AG04449 (cell line): Measurements from ENCODE around the gene FOXL1.

Experiments used
- CTCF ChIA-PET: fragments of 350-600 bp; formaldehyde crosslinking; extraction: SDS; loops from one replicate; lab custom pipeline; 2021; ENCODE audit warnings: antibody characterized with exemption; lab: Yijun Ruan, JAX
- POLR2A ChIA-PET: fragments of 400-600, 350-600 bp; formaldehyde crosslinking; extraction: SDS; loops from one replicate; lab custom pipeline; 2020; ENCODE audit warnings: antibody characterized with exemption, inconsistent platforms; lab: Yijun Ruan, JAX
- DNase-seq: peaks from one replicate; pipeline ENCODE4 v3.0.0-alpha.2; 2010; ENCODE audit warnings: low read depth, low spot score
- H3K4me3 ChIP-seq: 2 replicates; pipeline ENCODE4 v1.5.1; 2011; ENCODE audit warnings: low read depth, mild to moderate bottlenecking, control low read depth, low read length
- CTCF ChIP-seq: IDR thresholded peaks from one replicate; pipeline ENCODE4 v1.5.1; 2011; ENCODE audit warnings: mild to moderate bottlenecking, moderate library complexity, low read length, control low read depth, inconsistent platforms; ENCODE audit not compliant: insufficient read depth; ENCODE audit errors: missing control alignments

The FOXL1 gene

GRCh38 chr16:86553356-86553755, 25.0 kb upstream of the FOXL1 start:
- ChIA-PET POLR2A (no interaction called here), CTCF (no interaction called here)
- no peak for DNase-seq
- no peak for TF ChIP-seq CTCF
- H3K4me3 ChIP-seq: no peak overlapping the region

- TF ChIP-seq CTCF: no peak
- CTCF ChIA-PET: interaction anchor here (1.7 to 1.9 kb wide), 2 partner anchors 509 to 724 kb away, joined by 5 to 7 read pairs; no protein-coding TSS in a partner anchor
- no peak for DNase-seq
- POLR2A ChIA-PET: no interaction called here
- H3K4me3 ChIP-seq: peak overlapping the region; percentile 96
Observed at GRCh38 chr16:86554599-86554916, 23.8 kb upstream of the FOXL1 start.

DNA sequence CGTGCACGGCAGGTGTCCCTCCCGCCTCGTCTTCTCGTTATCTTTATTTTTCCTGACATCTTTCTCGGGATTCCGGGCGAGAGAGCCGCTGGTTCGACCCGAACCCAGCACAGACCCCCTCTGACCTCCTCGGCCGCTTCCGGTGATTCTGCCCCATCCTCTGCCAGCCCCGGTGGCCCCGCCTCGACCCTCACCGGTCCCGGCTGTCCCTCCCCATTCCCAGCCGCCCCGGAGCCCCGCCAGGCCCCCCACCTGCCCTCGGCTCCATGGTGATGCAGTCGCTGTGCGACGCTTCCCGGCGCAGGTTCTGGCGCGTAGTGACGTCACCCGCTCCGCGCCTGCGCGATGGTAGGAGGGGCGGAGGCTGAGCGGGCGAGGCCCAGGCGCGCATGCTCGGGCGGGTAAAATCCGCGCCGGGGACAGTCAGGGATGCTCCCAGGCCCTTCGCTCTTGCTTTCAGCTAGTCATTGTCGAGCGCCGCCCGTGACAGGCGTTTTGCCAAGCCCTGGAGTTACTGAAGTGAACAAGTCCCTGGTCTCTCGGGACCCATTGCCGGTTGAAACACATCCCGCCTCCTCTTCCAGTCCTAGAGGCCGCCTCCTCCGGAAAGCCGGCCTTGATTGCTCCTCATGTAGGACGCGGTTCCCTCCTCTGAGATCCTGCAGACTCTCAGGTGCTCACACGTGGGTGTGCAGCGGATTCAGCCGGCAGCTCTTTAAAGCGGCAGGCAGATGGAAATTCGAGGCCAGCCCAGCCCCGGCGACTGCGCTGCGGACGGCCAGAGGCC, 23.2 kb upstream of the FOXL1 start, which contains the start of gene MTHFSD:
Gene MTHFSD (minus strand): TSS at position 319 of the 787 bp plus-strand sequence. CDS start 51 bp downstream, at position 268.
- no peak for TF ChIP-seq CTCF
- H3K4me3 ChIP-seq: peak within 1 kb of the TSS; percentile 96
- DNase-seq: no peak
- POLR2A ChIA-PET: interaction anchor here (0.5 kb wide), 1 partner anchor 957 kb away, joined by 4 read pairs; no protein-coding TSS in a partner anchor
- CTCF ChIA-PET: interaction anchor here (1.2 to 1.9 kb wide), 3 partner anchors 505 to 723 kb away, joined by 3 to 7 read pairs (median 5); no protein-coding TSS in a partner anchor

DNA sequence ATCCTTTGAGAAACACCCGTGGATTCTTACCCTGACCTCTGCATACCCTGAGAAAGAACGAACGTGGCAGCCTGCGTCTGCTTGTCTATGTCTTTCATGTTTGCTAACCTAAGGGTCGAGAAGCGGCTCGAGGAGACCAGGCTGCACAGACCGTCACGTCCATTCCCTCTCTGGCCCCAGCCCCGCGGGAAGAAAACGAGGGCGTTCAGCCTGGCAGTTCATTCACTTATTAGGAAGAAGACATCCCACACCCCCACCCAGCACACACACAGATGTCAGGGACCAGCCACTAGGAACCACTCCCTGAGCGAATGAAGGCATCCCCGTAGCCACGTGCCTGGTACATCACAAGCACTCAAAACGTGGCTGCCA, 22.7 kb upstream of the FOXL1 start:
- peak overlapping the region; percentile 96 for H3K4me3 ChIP-seq
- no peak for TF ChIP-seq CTCF
- ChIA-PET CTCF (interaction anchor here (0.9 to 1.9 kb wide), 5 partner anchors 505 to 723 kb away, joined by 3 to 7 read pairs (median 3); no protein-coding TSS in a partner anchor), POLR2A (interaction anchor here (0.5 kb wide), 1 partner anchor 956 kb away, joined by 4 read pairs; no protein-coding TSS in a partner anchor)
- no peak for DNase-seq

DNA sequence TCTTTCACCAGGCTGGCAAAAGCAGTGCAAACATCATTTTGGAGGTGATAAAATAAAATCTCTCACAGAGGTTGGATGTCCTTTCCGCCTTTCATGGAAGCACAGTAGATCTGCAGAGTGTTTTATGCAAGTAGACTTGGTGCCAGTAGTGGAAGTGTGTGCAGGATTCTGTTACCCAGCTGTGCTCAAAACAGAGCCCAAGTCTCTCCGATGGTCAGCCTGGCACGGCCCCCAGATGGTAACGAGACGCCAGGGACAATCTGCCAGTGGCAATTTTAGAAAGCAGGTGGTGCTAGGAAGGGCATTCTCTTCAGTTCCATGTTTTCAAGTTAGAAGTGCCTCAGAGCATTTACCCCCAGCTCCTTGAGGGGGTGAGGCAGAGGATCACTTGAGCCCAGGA, 21.8 kb upstream of the FOXL1 start:
- H3K4me3 ChIP-seq: no peak overlapping the region
- no peak for TF ChIP-seq CTCF
- CTCF ChIA-PET: interaction anchor here (0.6 to 1.9 kb wide), 5 partner anchors 504 to 741 kb away, joined by 3 to 5 read pairs (median 3); no protein-coding TSS in a partner anchor
- no peak for DNase-seq
- POLR2A ChIA-PET: no interaction called here

- no peak overlapping the region for H3K4me3 ChIP-seq
- no peak for TF ChIP-seq CTCF
- no peak for DNase-seq
- POLR2A ChIA-PET: no interaction called here
- CTCF ChIA-PET: interaction anchor here (1.7 kb wide), 1 partner anchor 505 kb away, joined by 10 read pairs; no protein-coding TSS in a partner anchor
Observed at GRCh38 chr16:86557587-86557986, 20.8 kb upstream of the FOXL1 start.
